ENCODE results near the gene CELA1.

- no peak for TF ChIP-seq POLR2AphosphoS5 (IDR thresholded peaks at IDR 0.05; ENCODE audit: low read depth, low read length)
- no peak for TF ChIP-seq CTCF (IDR thresholded peaks at IDR 0.05)
- no peak for TF ChIP-seq FOSL2 (IDR thresholded peaks at IDR 0.05; ENCODE audit: borderline replicate concordance, low read depth)
- no peak for TF ChIP-seq SMC3 (IDR thresholded peaks at IDR 0.05; ENCODE audit: low read depth, low read length)
- no peak for TF ChIP-seq USF2 (IDR thresholded peaks at IDR 0.05; ENCODE audit: borderline replicate concordance, low read depth, low read length)
- no peak for TF ChIP-seq MXI1 (IDR thresholded peaks at IDR 0.05; ENCODE audit: low read depth, low read length)
- TF ChIP-seq YY1 (IDR thresholded peaks at IDR 0.05; ENCODE audit: low read depth) = no peak
- TF ChIP-seq PBX3 (IDR thresholded peaks at IDR 0.05) = no peak
- no peak for TF ChIP-seq GATA2 (CRISPR knock-in tag; IDR thresholded peaks at IDR 0.05)
- no peak for TF ChIP-seq RAD21 (IDR thresholded peaks at IDR 0.05; ENCODE audit: low read length)
- no peak for TF ChIP-seq MEF2A (IDR thresholded peaks at IDR 0.05; ENCODE audit: borderline replicate concordance, low read depth)
- no peak for TF ChIP-seq MAX (IDR thresholded peaks at IDR 0.05; ENCODE audit: low read depth)
- no peak for TF ChIP-seq CHD2 (IDR thresholded peaks at IDR 0.05; ENCODE audit: low read length, partially characterized antibody)
- no peak for TF ChIP-seq FOXM1 (IDR thresholded peaks at IDR 0.05; ENCODE audit: low read depth)
These were observed 2.5 kb upstream of the CELA1 start for GRCh38 chr12:51349026-51349425.

All from SK-N-SH (cell line).